Stimulated activated CD4-positive, alpha-beta T cell treated with anti-CD3 and anti-CD28 coated beads, Interleukin-4, amount 100 ng/mL, for 48 hours (primary cell): ENCODE data around the gene RFC1.
"Not testable (repeated sequence)": the region's sequence is repeated elsewhere in the genome, so short reads cannot be mapped to it uniquely, and the experiment has no call there.

Experiments
- DNase-seq, 2 donors: peaks; one replicate each; pipeline ENCODE4 v3.0.0-alpha.2; 2020; ENCODE audit warnings: low read depth in 2 of 2

Gene RFC1

GRCh38 chr4:39365830-39366771 lies at the start of gene RFC1:
Gene RFC1 (minus strand): TSS chr4:39366362. CDS start chr4:39366241, 121 bp downstream.
- peak; percentile 91 to 96 for DNase-seq

- no peak for DNase-seq
Measured at GRCh38 chr4:39415678-39416283, 49.6 kb upstream of the RFC1 start.

- not testable (repeated sequence) for DNase-seq
Measured at GRCh38 chr4:39411561-39411960, 45.4 kb upstream of the RFC1 start.

DNA sequence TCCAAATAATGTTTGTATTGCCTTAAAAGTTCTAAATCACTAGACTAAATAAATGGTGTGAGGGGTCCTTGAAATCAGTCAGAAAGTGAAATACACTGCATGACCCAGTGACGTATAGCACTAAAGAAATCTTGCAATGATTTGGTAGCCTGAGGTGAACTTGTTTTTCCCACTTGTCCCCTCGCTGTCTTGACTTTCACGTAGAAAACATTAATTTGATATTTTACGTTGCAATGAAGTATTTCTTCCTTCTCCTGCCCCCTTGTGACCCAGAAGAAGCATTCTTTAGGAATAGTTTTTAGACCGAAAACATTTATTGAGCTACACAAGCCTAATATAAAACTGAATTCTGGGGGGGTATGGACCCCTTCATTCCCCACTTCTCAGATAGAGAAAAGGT lies 44.3 kb upstream of the RFC1 start:
- no peak for DNase-seq

DNA sequence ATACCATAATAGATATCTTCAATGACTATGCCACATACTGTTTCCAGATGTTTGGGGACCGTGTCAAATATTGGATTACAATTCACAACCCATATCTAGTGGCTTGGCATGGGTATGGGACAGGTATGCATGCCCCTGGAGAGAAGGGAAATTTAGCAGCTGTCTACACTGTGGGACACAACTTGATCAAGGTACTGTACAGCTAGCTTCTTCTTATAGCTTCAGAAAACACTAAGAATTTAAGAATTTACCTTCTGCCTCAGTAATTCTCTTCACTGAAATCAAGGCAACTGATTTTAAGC lies 41.4 kb upstream of the RFC1 start:
- DNase-seq, result no peak

GRCh38 chr4:39406763-39407583 lies 40.8 kb upstream of the RFC1 start, which contains the start of gene KLB:
Gene KLB (plus strand): TSS chr4:39406930. CDS start chr4:39406950, 20 bp downstream.
- DNase-seq, result no peak

DNA sequence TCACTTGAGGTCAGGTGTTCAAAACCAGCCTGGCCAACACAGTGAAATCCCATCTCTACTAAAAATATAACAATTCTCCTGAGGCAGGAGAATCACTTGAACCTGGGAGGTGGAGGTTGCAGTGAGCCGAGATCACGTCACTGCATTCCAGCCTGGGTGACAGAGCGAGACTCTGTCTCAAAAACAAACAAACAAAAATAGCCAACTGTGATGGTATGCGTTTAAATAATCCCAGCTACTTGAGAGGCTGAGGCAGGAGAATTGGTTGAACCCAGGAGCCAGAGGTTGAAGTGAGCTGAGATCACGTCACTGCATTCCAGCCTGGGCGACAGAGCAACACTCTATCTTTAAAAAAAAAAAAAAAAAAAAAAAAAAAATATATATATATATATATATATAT lies 35.5 kb upstream of the RFC1 start:
- DNase-seq, result not testable (repeated sequence)

GRCh38 chr4:39394706-39395105 lies 28.5 kb upstream of the RFC1 start:
- no peak for DNase-seq

DNA sequence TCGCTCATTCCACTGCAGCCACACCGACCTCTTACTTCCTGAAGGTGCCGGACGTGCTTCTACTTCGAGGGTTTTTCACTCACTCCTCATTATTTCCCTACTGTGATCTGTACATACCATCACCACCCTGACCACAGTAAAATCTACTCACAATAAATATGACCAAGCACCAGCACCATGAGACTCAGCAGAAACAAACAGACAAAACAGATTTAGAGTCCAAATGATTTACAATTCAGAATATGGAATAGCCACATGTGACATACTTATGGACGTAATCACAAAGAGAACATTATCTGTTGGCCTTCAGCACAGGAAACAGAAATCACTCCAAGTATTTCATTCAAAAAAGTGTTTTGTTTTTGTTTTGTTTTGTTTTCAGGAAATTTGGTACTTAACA lies 24.4 kb upstream of the RFC1 start:
- no peak for DNase-seq

DNA sequence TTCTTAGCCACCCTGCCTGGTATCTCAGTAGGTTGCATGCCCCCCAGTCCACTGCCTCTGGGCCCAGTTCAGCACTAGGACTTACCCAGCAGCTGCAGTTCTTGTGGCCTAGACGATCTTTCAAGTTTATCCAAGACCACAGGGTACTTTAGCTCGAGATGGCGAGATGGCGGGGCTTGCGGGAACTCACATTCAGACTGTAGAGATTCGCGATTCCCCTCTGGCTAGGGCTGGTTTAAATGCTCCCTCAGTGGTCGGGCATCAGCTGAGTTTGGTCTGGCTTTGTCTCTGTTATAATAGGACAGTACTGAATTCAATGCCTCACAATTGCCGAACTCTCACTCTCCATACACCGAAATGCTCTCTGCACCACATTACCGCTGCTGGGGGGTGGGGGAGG lies 18.4 kb upstream of the RFC1 start:
- no peak for DNase-seq

GRCh38 chr4:39383690-39384089 lies 17.5 kb upstream of the RFC1 start:
- DNase-seq, result no peak

DNA sequence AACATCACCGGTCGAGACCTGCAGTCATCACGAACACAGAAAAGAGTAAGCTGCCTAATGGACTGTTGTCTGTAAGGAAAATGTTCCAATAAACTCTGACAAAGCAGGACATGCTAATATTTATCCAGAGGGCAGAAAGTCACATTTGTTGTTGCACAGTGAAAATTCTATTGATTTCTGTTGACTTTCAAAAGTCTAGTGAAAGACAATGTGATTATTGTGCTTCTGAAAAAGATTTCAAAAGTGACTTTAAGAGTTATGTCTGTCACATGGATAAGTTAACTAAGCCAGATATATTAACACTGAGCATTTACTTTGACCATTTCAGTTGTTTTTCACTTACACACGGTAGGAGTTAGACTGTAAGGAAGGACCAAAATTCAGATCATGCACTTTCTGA lies 9.3 kb upstream of the RFC1 start:
- DNase-seq, result no peak

DNA sequence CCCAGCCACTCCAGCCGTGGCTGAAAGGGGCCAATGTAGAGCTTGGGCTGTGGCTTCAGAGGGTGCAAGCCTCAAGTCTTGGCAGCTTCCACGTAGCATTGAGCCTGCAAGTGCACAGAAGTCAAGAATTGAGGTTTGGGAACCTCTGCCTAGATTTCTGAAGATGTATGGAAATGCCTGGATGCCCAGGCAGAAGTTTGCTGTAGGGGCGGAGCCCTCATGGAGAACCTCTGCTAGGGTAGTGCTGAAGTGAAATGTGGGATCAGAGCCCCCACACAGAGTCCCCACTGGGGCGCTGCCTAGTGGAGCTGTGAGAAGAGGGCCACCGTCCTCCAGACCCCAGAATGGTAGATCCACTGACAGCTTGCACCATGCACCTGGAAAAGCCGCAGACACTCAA lies 5.0 kb upstream of the RFC1 start:
- DNase-seq, result not testable (repeated sequence)

GRCh38 chr4:39369301-39369700 lies 3.1 kb upstream of the RFC1 start:
- no peak for DNase-seq

- DNase-seq, result no peak
Measured at GRCh38 chr4:39367166-39367565, 1.0 kb upstream of the RFC1 start.

DNA sequence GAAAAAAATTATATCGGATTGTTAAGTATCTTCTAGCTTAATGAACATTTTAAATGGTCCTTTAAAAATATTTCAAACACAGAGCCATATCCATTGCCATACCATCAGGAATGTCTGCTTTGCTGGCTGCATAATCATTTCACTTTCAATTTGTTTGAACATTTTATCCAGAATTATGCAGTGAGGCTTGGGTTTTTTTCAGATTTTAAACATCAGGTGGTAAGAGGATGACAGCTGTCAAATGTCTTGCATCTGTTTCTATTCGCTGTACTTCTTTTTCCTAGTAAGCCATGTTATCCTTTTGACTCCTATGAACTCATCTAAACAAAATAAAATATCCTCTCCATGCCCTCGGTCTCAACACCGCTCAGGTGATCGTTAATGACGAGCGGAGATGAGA lies 802 bp downstream of the RFC1 start:
- no peak for DNase-seq

DNA sequence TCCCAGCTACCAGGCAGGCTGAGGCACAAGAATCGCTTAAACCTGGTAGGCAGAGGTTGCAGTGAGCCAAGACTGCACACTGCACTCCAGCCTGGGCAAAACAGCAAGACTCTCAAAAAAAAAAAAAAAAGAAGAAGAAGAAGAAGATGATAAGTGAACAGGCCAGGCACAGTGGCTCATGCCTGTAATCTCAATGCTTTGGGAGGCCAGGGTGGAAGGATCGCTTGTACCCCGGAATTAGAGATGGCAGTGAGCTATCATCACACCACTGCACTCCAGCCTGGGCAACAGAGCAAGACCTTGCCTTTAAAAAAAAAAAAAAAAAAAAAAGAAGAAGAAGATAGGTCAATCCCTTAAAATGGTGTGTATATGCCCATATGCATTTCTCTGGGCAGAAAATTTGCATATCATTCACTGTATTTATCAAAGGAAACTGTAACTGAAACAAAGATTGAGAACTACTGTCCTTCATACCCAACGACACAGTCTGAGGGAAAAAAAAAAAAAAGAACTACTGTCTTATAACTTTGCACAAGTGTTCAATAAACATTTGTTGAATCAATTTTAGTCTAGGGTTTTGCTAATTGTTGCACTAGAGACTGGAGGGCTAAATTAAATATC lies 2.3 kb downstream of the RFC1 start:
- no peak for DNase-seq

GRCh38 chr4:39362827-39363226 lies 3.3 kb downstream of the RFC1 start:
- DNase-seq, result no peak

DNA sequence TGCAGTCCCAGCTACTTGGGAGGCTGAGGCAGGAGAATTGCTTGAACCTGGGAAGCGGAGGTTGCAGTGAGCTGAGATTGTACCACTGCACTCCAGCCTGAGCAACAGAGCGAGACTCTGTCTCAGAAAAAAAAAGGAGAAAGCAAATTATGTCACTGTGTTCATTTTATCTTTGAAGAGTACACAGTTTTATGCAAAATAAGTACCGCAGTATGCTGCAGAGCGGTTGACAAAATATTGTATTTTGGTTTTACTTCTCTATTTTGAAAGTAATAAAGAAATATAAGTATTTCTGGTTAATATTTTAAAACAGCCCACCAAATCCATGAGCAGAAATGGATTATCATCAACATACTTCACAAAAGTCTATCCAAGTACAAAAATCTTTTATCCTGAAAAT lies 5.6 kb downstream of the RFC1 start:
- DNase-seq, result not testable (repeated sequence)

DNA sequence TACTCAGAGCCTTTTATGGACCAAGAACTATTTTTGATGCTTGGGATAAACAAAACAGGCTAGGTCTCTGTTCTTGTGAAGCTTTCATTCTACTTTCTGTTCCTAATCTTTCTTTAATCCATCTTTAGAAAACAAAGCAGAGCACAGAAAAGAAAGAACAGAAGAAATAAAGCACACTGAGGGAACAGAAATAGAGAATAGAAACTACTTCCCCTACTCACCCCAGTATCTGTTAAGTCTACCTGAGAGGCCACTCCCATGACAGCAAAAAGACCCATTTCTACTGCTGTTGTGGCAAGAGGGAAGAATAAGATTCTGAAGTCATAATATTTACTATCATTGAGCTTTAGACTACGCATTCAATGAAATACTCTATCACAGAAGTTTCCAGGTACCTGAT lies 9.2 kb downstream of the RFC1 start:
- no peak for DNase-seq

DNA sequence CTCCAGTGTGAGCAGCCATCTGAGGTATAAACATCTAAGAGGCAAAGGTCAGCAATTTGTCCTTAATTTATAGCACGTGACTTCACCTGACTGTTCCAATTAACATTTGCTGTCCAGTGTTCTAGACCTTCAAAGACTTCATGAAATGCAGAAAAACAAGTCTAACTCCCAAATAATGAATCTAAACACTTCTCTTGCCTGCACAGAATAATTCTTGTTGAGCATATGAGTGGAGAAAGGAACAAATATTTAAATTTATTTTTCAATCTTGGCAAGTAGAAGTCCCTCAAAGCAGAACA lies 12.0 kb downstream of the RFC1 start:
- DNase-seq, result no peak
